ENCODE measurements around the gene ETV4. TPM values are rescaled to one million over a fixed set of nuclear protein-coding genes. Genes with fewer than 3 reads are reported as not detected.
"Not testable (repeated sequence)": the region's sequence is repeated elsewhere in the genome, so short reads cannot be mapped to it uniquely, and the experiment has no call there.

The ETV4 gene
- total RNA-seq, 4 donors from 2014 or later, result 3.7 to 11.1 (median 6.9) TPM

DNA sequence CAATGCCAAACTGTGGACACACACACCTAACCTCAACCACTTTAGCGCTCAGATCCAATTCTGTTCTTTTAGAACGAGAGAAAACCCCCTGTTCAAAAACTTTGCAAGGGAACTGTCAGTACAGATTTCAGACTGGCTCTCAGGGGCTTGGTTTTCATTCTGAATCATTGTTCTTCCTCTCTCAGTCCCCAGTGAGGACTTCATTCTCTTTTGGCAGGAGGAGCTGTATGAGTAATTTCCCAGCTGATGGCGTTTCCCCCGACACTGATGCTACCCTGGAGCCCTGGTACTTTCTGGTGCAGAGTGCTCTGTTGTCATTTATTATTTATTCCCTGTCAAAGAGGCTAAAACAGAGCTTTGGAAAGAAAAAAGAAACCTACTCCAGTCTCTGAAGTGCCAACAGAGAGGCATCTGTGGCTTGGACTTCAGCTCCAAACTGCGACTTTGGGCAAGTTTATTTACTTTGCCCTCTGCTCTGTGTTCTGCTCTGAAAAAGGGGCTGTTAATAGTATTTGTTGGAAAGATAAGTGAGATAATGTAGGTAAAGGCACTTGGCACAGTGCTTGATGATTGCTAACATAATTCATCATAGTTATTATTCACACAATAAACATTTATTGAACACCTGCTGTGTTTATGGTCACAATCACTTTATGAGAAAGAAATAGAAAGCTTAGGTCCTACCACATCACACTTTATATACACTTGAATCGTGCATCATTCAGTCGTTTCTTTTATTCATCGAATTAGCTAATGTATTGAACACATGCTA, 28.3 kb downstream of the ETV4 start:
- no peak for TF ChIP-seq POLR2A (IDR thresholded peaks at IDR 0.05)
- TF ChIP-seq, protein P1, sequence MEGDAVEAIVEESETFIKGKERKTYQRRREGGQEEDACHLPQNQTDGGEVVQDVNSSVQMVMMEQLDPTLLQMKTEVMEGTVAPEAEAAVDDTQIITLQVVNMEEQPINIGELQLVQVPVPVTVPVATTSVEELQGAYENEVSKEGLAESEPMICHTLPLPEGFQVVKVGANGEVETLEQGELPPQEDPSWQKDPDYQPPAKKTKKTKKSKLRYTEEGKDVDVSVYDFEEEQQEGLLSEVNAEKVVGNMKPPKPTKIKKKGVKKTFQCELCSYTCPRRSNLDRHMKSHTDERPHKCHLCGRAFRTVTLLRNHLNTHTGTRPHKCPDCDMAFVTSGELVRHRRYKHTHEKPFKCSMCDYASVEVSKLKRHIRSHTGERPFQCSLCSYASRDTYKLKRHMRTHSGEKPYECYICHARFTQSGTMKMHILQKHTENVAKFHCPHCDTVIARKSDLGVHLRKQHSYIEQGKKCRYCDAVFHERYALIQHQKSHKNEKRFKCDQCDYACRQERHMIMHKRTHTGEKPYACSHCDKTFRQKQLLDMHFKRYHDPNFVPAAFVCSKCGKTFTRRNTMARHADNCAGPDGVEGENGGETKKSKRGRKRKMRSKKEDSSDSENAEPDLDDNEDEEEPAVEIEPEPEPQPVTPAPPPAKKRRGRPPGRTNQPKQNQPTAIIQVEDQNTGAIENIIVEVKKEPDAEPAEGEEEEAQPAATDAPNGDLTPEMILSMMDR (IDR thresholded peaks at IDR 0.05), result no peak
- no peaks in the 10 kb centered on the region for H3K27me3 ChIP-seq
- no peaks in the 10 kb centered on the region for H3K9me3 ChIP-seq
- intact Hi-C loops (cut with DNase I), result no loop called here
- WGBS, 2 donors, result 59 to 66% methylated on average over 8 of the region's 8 CpGs
- H3K27ac ChIP-seq, result no peak overlapping the region
- no peak for DNase-seq
- peaks cover 17 to 100% (median 60%) of the 10 kb centered on the region in 3 donors for H3K36me3 ChIP-seq
- H3K4me3 ChIP-seq, result no peak overlapping the region
- no peaks in the 10 kb centered on the region for H3K4me1 ChIP-seq

GRCh38 chr17:43517161-43517560, 29.0 kb downstream of the ETV4 start:
- 60 to 85% methylated on average over 6 of the region's 6 CpGs for WGBS, 2 donors
- Histone ChIP-seq H3K4me3 (no peak overlapping the region), H3K36me3 (peaks cover 14 to 100% (median 61%) of the 10 kb centered on the region in 3 donors), H3K4me1 (no peaks in the 10 kb centered on the region), H3K27ac (no peak overlapping the region), H3K9me3 (no peaks in the 10 kb centered on the region), H3K27me3 (no peaks in the 10 kb centered on the region)
- intact Hi-C loops (cut with DNase I), result no loop called here
- TF ChIP-seq POLR2A (IDR thresholded peaks at IDR 0.05), result no peak
- TF ChIP-seq, protein P1 (IDR thresholded peaks at IDR 0.05), result no peak
- no peak for DNase-seq

- no peak for DNase-seq
- H3K9me3 ChIP-seq, result no peaks in the 10 kb centered on the region
- intact Hi-C loops (cut with DNase I), result no loop called here
- no peaks in the 10 kb centered on the region for H3K4me1 ChIP-seq
- H3K36me3 ChIP-seq, result peaks cover 0 to 100% (median 48%) of the 10 kb centered on the region in 3 donors
- no peak overlapping the region for H3K27ac ChIP-seq
- 100% methylated on average over 1 of the region's 1 CpG for WGBS, 2 donors
- TF ChIP-seq, protein P1 (IDR thresholded peaks at IDR 0.05), result no peak
- TF ChIP-seq POLR2A (IDR thresholded peaks at IDR 0.05), result no peak
- H3K4me3 ChIP-seq, result no peak overlapping the region
- H3K27me3 ChIP-seq, result no peaks in the 10 kb centered on the region
These were observed 30.5 kb downstream of the ETV4 start for GRCh38 chr17:43515656-43516055.

GRCh38 chr17:43511199-43511598, 34.9 kb downstream of the ETV4 start:
- H3K4me3 ChIP-seq; intact Hi-C loops (cut with DNase I); H3K9me3 ChIP-seq; DNase-seq; H3K27me3 ChIP-seq; H3K27ac ChIP-seq; H3K4me1 ChIP-seq: not testable (repeated sequence)
- H3K36me3 ChIP-seq, result peaks cover 18 to 100% (median 46%) of the 10 kb centered on the region in 3 donors
- 72 to 93% methylated on average over 3 of the region's 3 CpGs for WGBS, 2 donors

- H3K4me3 ChIP-seq; H3K27me3 ChIP-seq; H3K27ac ChIP-seq; H3K4me1 ChIP-seq; DNase-seq; intact Hi-C loops (cut with DNase I); H3K9me3 ChIP-seq: not testable (repeated sequence)
- H3K36me3 ChIP-seq, result peaks cover 18 to 100% (median 55%) of the 10 kb centered on the region in 3 donors
- 94 to 97% methylated on average over 5 to 7 of the region's 7 CpGs for WGBS, 2 donors
These were observed 36.7 kb downstream of the ETV4 start for GRCh38 chr17:43509440-43509839.

- peaks cover 0 to 21% (median 3%) of the 10 kb centered on the region in 3 donors for H3K4me1 ChIP-seq
- no peak overlapping the region for H3K4me3 ChIP-seq
- WGBS, 2 donors, result 86 to 90% methylated on average over 5 of the region's 5 CpGs
- H3K36me3 ChIP-seq, result peaks cover 28 to 65% (median 41%) of the 10 kb centered on the region in 3 donors
- TF ChIP-seq POLR2A (IDR thresholded peaks at IDR 0.05), result no peak
- TF ChIP-seq, protein P1 (IDR thresholded peaks at IDR 0.05), result no peak
- H3K27ac ChIP-seq, result no peak overlapping the region
- H3K27me3 ChIP-seq, result no peaks in the 10 kb centered on the region
- H3K9me3 ChIP-seq, result no peaks in the 10 kb centered on the region
- intact Hi-C loops (cut with DNase I), result no loop called here
- no peak for DNase-seq
These were observed 55.5 kb downstream of the ETV4 start for GRCh38 chr17:43490621-43491020.

Data from esophagus squamous epithelium (tissue), 5 donors.